HepG2 (cell line): Measurements from ENCODE around the gene TFEB. TPM values are rescaled to one million over a fixed set of nuclear protein-coding genes. Genes with fewer than 3 reads are reported as not detected.

ENCODE experiments used
- ATAC-seq: fragments of 200-7000 bp; cut with Tn5 transposase; 3 replicates; pipeline ENCODE4 v1.9.1; 2020; ENCODE audit warnings: mild to moderate bottlenecking, moderate library complexity
- BruUV-seq: library from RNA; stranded (reverse); fragments of 400-500 nt; replicated peaks from 2 replicates; lab custom pipeline; 2021; lab: Mats Ljungman, UMichigan
- CTCF ChIA-PET: fragments of 300-600 bp; formaldehyde crosslinking; extraction: SDS; loops from one replicate; lab custom pipeline; 2021; ENCODE audit warnings: low total read pairs, inconsistent platforms, low intra/inter-chr PET ratio; lab: Yijun Ruan, JAX
- POLR2A ChIA-PET: fragments of 350-600 bp; sonication (Branson Sonifier 250); formaldehyde crosslinking; loops from one replicate; lab custom pipeline; 2020; ENCODE audit warnings: antibody characterized with exemption, inconsistent platforms; lab: Yijun Ruan, JAX
- DNase-seq: peaks from one replicate; pipeline ENCODE4 v3.0.0-alpha.2; 2015; ENCODE audit warnings: low spot score
- FAIRE-seq: peaks from 3 replicates; lab custom pipeline; 2011; peaks lifted over from hg19 to GRCh38; lab: Jason Lieb, UNC
- H2AFZ ChIP-seq: one replicate; pipeline ENCODE4 v1.6.1; 2011; ENCODE audit warnings: low read length, inconsistent platforms
- H3K27ac ChIP-seq: fragments of 300-600 bp; 3 replicates; pipeline ENCODE4 v1.8.0; 2011; ENCODE audit warnings: mixed run types, mild to moderate bottlenecking, mixed read lengths, low read length, inconsistent platforms; ENCODE audit not compliant: insufficient read depth; ENCODE audit errors: extremely low read length
- H3K27me3 ChIP-seq, 2 experiments: fragments of 200-600 bp in 1 of 2; 2 replicates in 1 of 2; 3 replicates in 1 of 2; pipeline versions ENCODE4 v1.6.0 to v1.8.0; 2011; ENCODE audit warnings: low read length in 2 of 2, mild to moderate bottlenecking in 2 of 2, moderate library complexity in 2 of 2, inconsistent platforms in 1 of 2; ENCODE audit not compliant: insufficient read depth in 2 of 2, control insufficient read depth in 1 of 2
- H3K36me3 ChIP-seq, 2 experiments: fragments of 200-600 bp in 1 of 2; replicated peaks in 1 of 2; 2 replicates in 1 of 2; 3 replicates in 1 of 2; pipeline versions ENCODE4 v1.5.1 to v1.8.0; 2011; ENCODE audit warnings: low read length in 2 of 2, inconsistent platforms in 1 of 2; ENCODE audit not compliant: insufficient read depth in 2 of 2, control insufficient read depth in 1 of 2
- H3K4me1 ChIP-seq: 2 replicates; pipeline ENCODE4 v1.5.1; 2012; ENCODE audit warnings: low read length, inconsistent platforms; ENCODE audit not compliant: insufficient read depth
- H3K4me2 ChIP-seq: 2 replicates; pipeline ENCODE4 v1.6.0; 2011; ENCODE audit warnings: low read depth, low read length, inconsistent platforms
- H3K4me3 ChIP-seq, 3 experiments: fragments of 200-600 bp in 1 of 3; sonication (generic), shearing (Covaris generic) in 1 of 3; replicated peaks in 1 of 3; 2 replicates each; pipeline ENCODE4 v1.5.1; 2011 to 2016; ENCODE audit warnings: low read length in 3 of 3, inconsistent platforms in 2 of 3, low read depth in 2 of 3, mild to moderate bottlenecking in 2 of 3, control low read depth in 1 of 3, mixed read lengths in 1 of 3; ENCODE audit not compliant: insufficient read depth in 1 of 3
- H3K79me2 ChIP-seq: one replicate; pipeline ENCODE4 v1.6.1; 2011; ENCODE audit warnings: low read length, inconsistent platforms; ENCODE audit not compliant: insufficient read depth
- H3K9ac ChIP-seq: 2 replicates; pipeline ENCODE4 v1.6.0; 2011; ENCODE audit warnings: mild to moderate bottlenecking, low read depth, low read length, inconsistent platforms; ENCODE audit not compliant: insufficient read depth
- H3K9me3 ChIP-seq: 2 replicates; pipeline ENCODE4 v1.5.1; 2012; ENCODE audit warnings: mild to moderate bottlenecking, low read length
- H4K20me1 ChIP-seq: 2 replicates; pipeline ENCODE4 v1.6.0; 2011; ENCODE audit warnings: inconsistent platforms, mild to moderate bottlenecking, low read length, moderate library complexity; ENCODE audit not compliant: insufficient read depth
- BCL6 ChIP-seq: IDR thresholded peaks from 2 replicates; pipeline ENCODE4 v1.6.1; 2016; ENCODE audit warnings: missing genetic modification reagents, missing compliant biosample characterization
- DNMT1 ChIP-seq: sonication (generic); formaldehyde crosslinking; IDR thresholded peaks from 2 replicates; pipeline ENCODE4 v1.5.1; 2020; ENCODE audit warnings: mild to moderate bottlenecking, missing genetic modification reagents
- DNMT3B ChIP-seq: conservative IDR thresholded peaks from 2 replicates; pipeline ENCODE4 v1.6.1; 2016; ENCODE audit warnings: missing biosample characterization, control low read depth
- ETV6 ChIP-seq: sonication (generic); formaldehyde crosslinking; conservative IDR thresholded peaks from 2 replicates; pipeline ENCODE4 v1.4.0; 2020; ENCODE audit warnings: missing genetic modification reagents
- GATAD2A ChIP-seq: IDR thresholded peaks from 2 replicates; pipeline ENCODE4 v1.6.1; 2016
- KDM1A ChIP-seq: IDR thresholded peaks from 2 replicates; pipeline ENCODE4 v1.6.1; 2016; ENCODE audit warnings: missing compliant biosample characterization
- MBD4 ChIP-seq: IDR thresholded peaks from 2 replicates; pipeline ENCODE4 v1.6.1; 2012; ENCODE audit warnings: low read length, inconsistent platforms, borderline replicate concordance
- MZF1 ChIP-seq: sonication (generic); formaldehyde crosslinking; IDR thresholded peaks from 2 replicates; pipeline ENCODE4 v1.8.1; 2023; ENCODE audit warnings: mild to moderate bottlenecking, missing genetic modification reagents, borderline replicate concordance
- PCBP1 ChIP-seq: fragments of 200-400 bp; formaldehyde crosslinking; IDR thresholded peaks from 2 replicates; pipeline ENCODE4 v1.6.1; 2017; ENCODE audit warnings: mild to moderate bottlenecking, low read depth, low read length, borderline replicate concordance
- PHB2 ChIP-seq: fragments of 450-650 bp; IDR thresholded peaks from 2 replicates; pipeline ENCODE4 v1.6.1; 2018; ENCODE audit not compliant: partially characterized antibody
- RFX3 ChIP-seq: IDR thresholded peaks from 2 replicates; pipeline ENCODE4 v1.6.1; 2016; ENCODE audit warnings: missing biosample characterization, missing genetic modification reagents
- ZNF296 ChIP-seq: sonication (generic); formaldehyde crosslinking; conservative IDR thresholded peaks from 2 replicates; pipeline ENCODE4 v1.5.0; 2020; ENCODE audit warnings: mild to moderate bottlenecking, missing genetic modification reagents
- ZNF510 ChIP-seq: sonication (generic); formaldehyde crosslinking; IDR thresholded peaks from 2 replicates; pipeline ENCODE4 v1.4.0; 2020; ENCODE audit warnings: low read depth, mild to moderate bottlenecking, missing genetic modification reagents
- ZNF776 ChIP-seq: sonication (generic); formaldehyde crosslinking; IDR thresholded peaks from 2 replicates; pipeline ENCODE4 v1.4.0; 2020; ENCODE audit warnings: mild to moderate bottlenecking, missing genetic modification reagents
- ZSCAN25 ChIP-seq: sonication (generic); formaldehyde crosslinking; IDR thresholded peaks from 2 replicates; pipeline ENCODE4 v1.8.0; 2022; ENCODE audit warnings: mild to moderate bottlenecking, missing genetic modification reagents
- WGBS: methylation state at CpG from one replicate; pipeline ENCODE4 v1.1.6; 2017; ENCODE audit warnings: low lambda C conversion rate; 5-methylcytosine and 5-hydroxymethylcytosine counted together
- in situ Hi-C: cut with HindIII; loops from 2 replicates; pipeline ENCODE4 v1.10.0; 2017; ENCODE audit warnings: low pct_unique_long_range_greater_than_20kb; ENCODE audit not compliant: extremely low pct_ligation_motif_present
- intact Hi-C: fragments of 100-400 bp; cut with micrococcal nuclease; formaldehyde crosslinking; loops from one replicate; pipeline ENCODE4 v1.10.0; 2022; ENCODE audit not compliant: unreplicated experiment
- polyA plus RNA-seq, 8 experiments: library from polyadenylated mRNA; depleted of rRNA in 3 of 8; stranded (reverse) in 7 of 8; unstranded in 1 of 8; fragments of >200 nt; fragmentation: Illumina TruSeq in 4 of 8; extraction: Trizol in 4 of 8; gene quantifications; 2 replicates each; pipeline versions ENCODE4 v1.2.1 to v1.2.3, GENCODE V29; 2011 to 2016; ENCODE audit warnings: low read depth in 4 of 8, missing spikeins in 1 of 8, mixed read lengths in 1 of 8; ENCODE audit not compliant: insufficient read depth in 1 of 8
- total RNA-seq, 5 experiments: library from RNA; depleted of rRNA; stranded (reverse); fragments of >200 nt; fragmentation: Illumina TruSeq; extraction: Trizol; gene quantifications; 2 replicates each; pipeline ENCODE4 v1.2.3, GENCODE V29; 2016; ENCODE audit warnings: low read depth in 1 of 5
- TF ChIP-seq, protein P1 (sequence below): sonication (generic); formaldehyde crosslinking; IDR thresholded peaks from 2 replicates; pipeline ENCODE4 v1.8.0; 2023; ENCODE audit warnings: mild to moderate bottlenecking, missing genetic modification reagents
- TF ChIP-seq, protein P2 (sequence below): sonication (generic); formaldehyde crosslinking; IDR thresholded peaks from 2 replicates; pipeline ENCODE4 v1.4.0; 2020; ENCODE audit warnings: missing genetic modification reagents, mild to moderate bottlenecking, borderline replicate concordance
- TF ChIP-seq, protein P3 (sequence below): sonication (generic); formaldehyde crosslinking; IDR thresholded peaks from 2 replicates; pipeline ENCODE4 v1.4.0; 2020; ENCODE audit warnings: missing genetic modification reagents
- TF ChIP-seq, protein P4 (sequence below): sonication (generic); formaldehyde crosslinking; IDR thresholded peaks from 2 replicates; pipeline ENCODE4 v1.4.0; 2020; ENCODE audit warnings: missing genetic modification reagents

TFEB gene
- total and polyA plus RNA-seq, 2 of the 13 experiments (the other 11 are each of a cell fraction or from before 2014, with no cell fraction given), result 13.3 to 18.7 TPM

DNA sequence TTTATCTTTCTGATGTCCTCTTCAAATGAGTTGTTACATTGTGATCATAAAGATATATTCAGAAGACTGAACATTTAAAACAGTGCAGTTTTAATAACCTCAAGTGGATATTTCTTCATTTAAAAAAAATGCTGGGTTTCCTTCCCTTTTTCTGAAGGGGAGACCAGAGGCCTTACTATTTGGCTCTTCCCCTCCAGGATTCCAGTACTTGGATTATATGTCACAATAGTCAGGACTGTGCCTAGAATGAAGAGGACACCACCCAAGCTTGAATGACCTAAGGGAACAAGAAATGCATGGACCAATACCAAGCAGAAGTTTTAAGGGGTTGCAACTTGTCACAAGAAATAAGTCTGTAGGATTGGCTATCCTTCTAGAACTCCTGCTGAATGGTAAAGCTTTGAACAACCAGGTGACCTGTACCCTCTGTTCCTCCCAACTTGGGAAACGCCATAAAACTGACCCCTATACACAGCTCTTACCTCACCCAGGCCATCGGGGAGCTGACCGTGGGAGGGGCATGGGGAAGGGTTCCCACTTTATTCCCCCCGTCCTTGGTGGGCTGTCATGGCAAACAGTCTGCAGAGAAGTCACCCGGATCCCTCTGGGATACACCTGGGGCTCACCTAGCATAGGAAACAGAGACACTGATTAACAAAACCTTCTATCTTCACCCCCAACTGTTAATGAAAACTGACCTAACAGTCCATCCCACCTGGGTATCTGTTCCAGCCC, 42.3 kb upstream of the TFEB start:
- no peak overlapping the region for H3K4me2 ChIP-seq
- no peak overlapping the region for H3K27ac ChIP-seq
- no peak overlapping the region for H2AFZ ChIP-seq
- no peak for FAIRE-seq
- H3K4me1 ChIP-seq, result peaks cover 34% of the 10 kb centered on the region
- no TSS peak for BruUV-seq
- TF ChIP-seq, protein P1, sequence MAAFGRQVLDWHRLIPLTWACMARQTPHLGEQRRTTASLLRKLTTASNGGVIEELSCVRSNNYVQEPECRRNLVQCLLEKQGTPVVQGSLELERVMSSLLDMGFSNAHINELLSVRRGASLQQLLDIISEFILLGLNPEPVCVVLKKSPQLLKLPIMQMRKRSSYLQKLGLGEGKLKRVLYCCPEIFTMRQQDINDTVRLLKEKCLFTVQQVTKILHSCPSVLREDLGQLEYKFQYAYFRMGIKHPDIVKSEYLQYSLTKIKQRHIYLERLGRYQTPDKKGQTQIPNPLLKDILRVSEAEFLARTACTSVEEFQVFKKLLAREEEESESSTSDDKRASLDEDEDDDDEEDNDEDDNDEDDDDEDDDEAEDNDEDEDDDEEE (CRISPR knock-in tag), result no peak
- TF ChIP-seq ZNF510, result no peak
- TF ChIP-seq DNMT1 (CRISPR knock-in tag), result no peak
- no peak for TF ChIP-seq KDM1A (CRISPR knock-in tag)
- TF ChIP-seq, protein P2, sequence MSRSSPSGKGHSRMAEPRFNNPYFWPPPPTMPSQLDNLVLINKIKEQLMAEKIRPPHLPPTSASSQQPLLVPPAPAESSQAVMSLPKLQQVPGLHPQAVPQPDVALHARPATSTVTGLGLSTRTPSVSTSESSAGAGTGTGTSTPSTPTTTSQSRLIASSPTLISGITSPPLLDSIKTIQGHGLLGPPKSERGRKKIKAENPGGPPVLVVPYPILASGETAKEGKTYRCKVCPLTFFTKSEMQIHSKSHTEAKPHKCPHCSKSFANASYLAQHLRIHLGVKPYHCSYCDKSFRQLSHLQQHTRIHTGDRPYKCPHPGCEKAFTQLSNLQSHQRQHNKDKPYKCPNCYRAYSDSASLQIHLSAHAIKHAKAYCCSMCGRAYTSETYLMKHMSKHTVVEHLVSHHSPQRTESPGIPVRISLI (CRISPR knock-in tag), result no peak
- no peak for TF ChIP-seq PCBP1
- no peak for TF ChIP-seq RFX3 (CRISPR knock-in tag)
- TF ChIP-seq ZSCAN25 (CRISPR knock-in tag), result no peak
- no peak for TF ChIP-seq DNMT3B (CRISPR knock-in tag)
- no peak for TF ChIP-seq ZNF296 (CRISPR knock-in tag)
- no peak for TF ChIP-seq BCL6 (CRISPR knock-in tag)
- no peak for TF ChIP-seq ZNF776 (CRISPR knock-in tag)
- no peak for TF ChIP-seq GATAD2A
- no peak for TF ChIP-seq ETV6 (CRISPR knock-in tag)
- no peak for TF ChIP-seq PHB2
- no peak for TF ChIP-seq MZF1 (CRISPR knock-in tag)
- TF ChIP-seq, protein P3, sequence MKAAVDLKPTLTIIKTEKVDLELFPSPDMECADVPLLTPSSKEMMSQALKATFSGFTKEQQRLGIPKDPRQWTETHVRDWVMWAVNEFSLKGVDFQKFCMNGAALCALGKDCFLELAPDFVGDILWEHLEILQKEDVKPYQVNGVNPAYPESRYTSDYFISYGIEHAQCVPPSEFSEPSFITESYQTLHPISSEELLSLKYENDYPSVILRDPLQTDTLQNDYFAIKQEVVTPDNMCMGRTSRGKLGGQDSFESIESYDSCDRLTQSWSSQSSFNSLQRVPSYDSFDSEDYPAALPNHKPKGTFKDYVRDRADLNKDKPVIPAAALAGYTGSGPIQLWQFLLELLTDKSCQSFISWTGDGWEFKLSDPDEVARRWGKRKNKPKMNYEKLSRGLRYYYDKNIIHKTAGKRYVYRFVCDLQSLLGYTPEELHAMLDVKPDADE (CRISPR knock-in tag), result no peak
- TF ChIP-seq, protein P4, sequence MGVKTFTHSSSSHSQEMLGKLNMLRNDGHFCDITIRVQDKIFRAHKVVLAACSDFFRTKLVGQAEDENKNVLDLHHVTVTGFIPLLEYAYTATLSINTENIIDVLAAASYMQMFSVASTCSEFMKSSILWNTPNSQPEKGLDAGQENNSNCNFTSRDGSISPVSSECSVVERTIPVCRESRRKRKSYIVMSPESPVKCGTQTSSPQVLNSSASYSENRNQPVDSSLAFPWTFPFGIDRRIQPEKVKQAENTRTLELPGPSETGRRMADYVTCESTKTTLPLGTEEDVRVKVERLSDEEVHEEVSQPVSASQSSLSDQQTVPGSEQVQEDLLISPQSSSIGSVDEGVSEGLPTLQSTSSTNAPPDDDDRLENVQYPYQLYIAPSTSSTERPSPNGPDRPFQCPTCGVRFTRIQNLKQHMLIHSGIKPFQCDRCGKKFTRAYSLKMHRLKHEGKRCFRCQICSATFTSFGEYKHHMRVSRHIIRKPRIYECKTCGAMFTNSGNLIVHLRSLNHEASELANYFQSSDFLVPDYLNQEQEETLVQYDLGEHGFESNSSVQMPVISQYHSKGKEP, result no peak
- TF ChIP-seq MBD4, result no peak
- H3K79me2 ChIP-seq, result peaks cover 4% of the 10 kb centered on the region
- CTCF ChIA-PET, result interaction anchor here (4.1 to 4.4 kb wide), 2 partner anchors 42 to 72 kb away, joined by 44 to 61 read pairs; partner anchors contain the start of gene TFEB
- no peaks in the 10 kb centered on the region; a peak in 2 of 5 replicates for H3K27me3 ChIP-seq
- no peaks in the 10 kb centered on the region for H4K20me1 ChIP-seq
- in situ Hi-C loops (loop anchor here (5.0 to 25.0 kb wide), 2 partner anchors 40 to 435 kb away; partner anchors contain the start of genes MRPS10 and TFEB), intact Hi-C loops (loop anchor here (5.0 kb wide), 1 partner anchor 175 kb away; no protein-coding TSS in a partner anchor)
- POLR2A ChIA-PET, result interaction anchor here (1.7 to 1.8 kb wide), 2 partner anchors 9 to 44 kb away, joined by 6 to 8 read pairs; no protein-coding TSS in a partner anchor
- H3K36me3 ChIP-seq, result peaks cover 9 to 25% of the 10 kb centered on the region in 2 experiments
- ATAC-seq, result no peak
- no peak for DNase-seq
- no peak overlapping the region for H3K9ac ChIP-seq
- H3K9me3 ChIP-seq, result no peaks in the 10 kb centered on the region
- 91% methylated on average over 5 of the region's 5 CpGs for WGBS
- no peak overlapping the region for H3K4me3 ChIP-seq
